ENCODE results near the gene SMIM43. TPM values are rescaled to one million over a fixed set of nuclear protein-coding genes. Genes with fewer than 3 reads are reported as not detected.

The SMIM43 gene
- total RNA-seq, 4 donors from 2014 or later, result not detected

DNA sequence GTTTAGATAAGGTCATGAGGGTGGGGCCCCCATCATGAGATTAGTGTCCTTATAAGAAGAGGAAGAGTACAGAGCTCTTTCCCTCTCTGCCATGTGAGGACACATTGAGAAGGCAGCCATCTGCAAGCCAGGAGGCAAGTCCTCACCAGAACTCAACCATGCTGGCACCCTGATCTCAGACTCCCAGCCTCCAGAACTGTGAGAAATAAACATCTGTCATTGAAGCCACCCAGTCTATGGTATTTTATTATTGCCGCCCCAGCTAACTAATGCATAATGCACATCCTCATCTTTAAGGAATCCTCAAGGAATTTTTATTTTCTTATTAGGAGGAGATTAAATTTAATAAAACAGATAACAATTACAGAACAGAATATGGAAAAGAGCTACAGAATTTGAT is 19.4 kb upstream of the SMIM43 start:
- Histone ChIP-seq H3K27me3 (peaks cover 14% of the 10 kb centered on the region), H3K4me1 (no peaks in the 10 kb centered on the region), H3K9me3 (no peaks in the 10 kb centered on the region), H3K4me3 (no peak overlapping the region), H3K36me3 (no peaks in the 10 kb centered on the region), H3K27ac (no peak overlapping the region)
- WGBS, result 100% methylated on average over 1 of the region's 1 CpG
- no peak for DNase-seq (ENCODE audit: low spot score in 2 of 2)
- TF ChIP-seq EP300 (IDR thresholded peaks at IDR 0.05) (no peak), POLR2AphosphoS5 (IDR thresholded peaks at IDR 0.05) (no peak), POLR2A (IDR thresholded peaks at IDR 0.05) (no peak)
- TF ChIP-seq, protein P1, sequence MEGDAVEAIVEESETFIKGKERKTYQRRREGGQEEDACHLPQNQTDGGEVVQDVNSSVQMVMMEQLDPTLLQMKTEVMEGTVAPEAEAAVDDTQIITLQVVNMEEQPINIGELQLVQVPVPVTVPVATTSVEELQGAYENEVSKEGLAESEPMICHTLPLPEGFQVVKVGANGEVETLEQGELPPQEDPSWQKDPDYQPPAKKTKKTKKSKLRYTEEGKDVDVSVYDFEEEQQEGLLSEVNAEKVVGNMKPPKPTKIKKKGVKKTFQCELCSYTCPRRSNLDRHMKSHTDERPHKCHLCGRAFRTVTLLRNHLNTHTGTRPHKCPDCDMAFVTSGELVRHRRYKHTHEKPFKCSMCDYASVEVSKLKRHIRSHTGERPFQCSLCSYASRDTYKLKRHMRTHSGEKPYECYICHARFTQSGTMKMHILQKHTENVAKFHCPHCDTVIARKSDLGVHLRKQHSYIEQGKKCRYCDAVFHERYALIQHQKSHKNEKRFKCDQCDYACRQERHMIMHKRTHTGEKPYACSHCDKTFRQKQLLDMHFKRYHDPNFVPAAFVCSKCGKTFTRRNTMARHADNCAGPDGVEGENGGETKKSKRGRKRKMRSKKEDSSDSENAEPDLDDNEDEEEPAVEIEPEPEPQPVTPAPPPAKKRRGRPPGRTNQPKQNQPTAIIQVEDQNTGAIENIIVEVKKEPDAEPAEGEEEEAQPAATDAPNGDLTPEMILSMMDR (IDR thresholded peaks at IDR 0.05), result no peak

DNA sequence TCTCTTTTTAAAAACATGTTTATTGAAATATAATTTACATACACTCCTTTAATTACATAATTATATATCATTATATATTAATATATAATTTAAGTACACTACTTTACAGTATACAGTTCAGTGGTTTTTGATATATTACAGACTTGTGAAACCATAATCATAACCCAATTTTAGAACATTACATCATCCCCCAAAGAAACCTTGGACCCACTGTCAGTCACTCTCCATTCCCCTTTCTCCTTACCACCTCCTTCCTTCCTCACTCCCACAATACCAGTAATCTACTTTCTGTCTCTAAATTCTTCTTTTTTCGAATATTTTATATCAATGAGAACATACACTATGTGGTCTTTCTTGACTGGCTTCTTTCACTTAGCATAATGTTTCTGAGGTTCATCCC is 18.2 kb upstream of the SMIM43 start:
- H3K9me3 ChIP-seq, result no peaks in the 10 kb centered on the region
- 85% methylated on average over 1 of the region's 1 CpG for WGBS
- H3K36me3 ChIP-seq, result no peaks in the 10 kb centered on the region
- H3K27ac ChIP-seq, result no peak overlapping the region
- H3K27me3 ChIP-seq, result peaks cover 9% of the 10 kb centered on the region
- no peak for DNase-seq (ENCODE audit: low spot score in 2 of 2)
- H3K4me3 ChIP-seq, result no peak overlapping the region
- H3K4me1 ChIP-seq, result no peaks in the 10 kb centered on the region
- TF ChIP-seq POLR2A (IDR thresholded peaks at IDR 0.05) (no peak), EP300 (IDR thresholded peaks at IDR 0.05) (no peak), POLR2AphosphoS5 (IDR thresholded peaks at IDR 0.05) (no peak)
- TF ChIP-seq, protein P1 (IDR thresholded peaks at IDR 0.05), result no peak

DNA sequence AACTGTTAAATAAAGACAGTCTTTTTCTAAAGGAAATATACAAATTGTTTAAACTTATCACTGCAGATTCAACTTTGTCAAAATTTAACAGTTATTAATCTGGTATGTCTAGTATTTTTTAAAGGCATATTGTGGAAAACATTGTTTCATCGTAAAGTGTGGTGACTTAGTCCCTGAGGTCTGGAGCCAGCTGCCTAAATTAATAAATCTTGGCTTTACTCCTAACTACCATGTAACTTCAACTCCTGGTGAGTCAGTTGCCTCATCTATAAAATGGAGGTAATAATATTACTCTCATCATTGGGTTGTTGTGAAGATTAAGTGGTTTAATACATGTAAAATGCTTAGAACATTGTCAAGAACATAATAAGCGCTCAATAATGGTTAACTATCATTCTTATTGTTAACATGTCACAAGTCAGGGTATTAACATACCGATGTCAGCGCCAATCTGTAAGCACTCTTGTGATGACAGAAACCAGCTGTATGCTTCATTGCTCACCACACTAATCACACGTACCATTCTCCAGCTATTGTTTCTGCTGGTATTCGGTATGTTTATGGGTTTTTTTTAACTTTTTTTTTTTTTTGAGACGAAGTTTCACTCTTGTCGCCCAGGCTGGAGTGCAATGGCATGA is 14.1 kb upstream of the SMIM43 start:
- Histone ChIP-seq H3K4me3 (no peak overlapping the region), H3K36me3 (no peaks in the 10 kb centered on the region), H3K27ac (no peak overlapping the region), H3K4me1 (no peaks in the 10 kb centered on the region), H3K27me3 (peaks cover 12% of the 10 kb centered on the region), H3K9me3 (no peaks in the 10 kb centered on the region)
- TF ChIP-seq, protein P1 (IDR thresholded peaks at IDR 0.05), result no peak
- no peak for TF ChIP-seq POLR2AphosphoS5 (IDR thresholded peaks at IDR 0.05)
- TF ChIP-seq POLR2A (IDR thresholded peaks at IDR 0.05), result no peak
- no peak for TF ChIP-seq EP300 (IDR thresholded peaks at IDR 0.05)
- DNase-seq (ENCODE audit: low spot score in 2 of 2), result no peak
- WGBS, result 75% methylated on average over 8 of the region's 8 CpGs

DNA sequence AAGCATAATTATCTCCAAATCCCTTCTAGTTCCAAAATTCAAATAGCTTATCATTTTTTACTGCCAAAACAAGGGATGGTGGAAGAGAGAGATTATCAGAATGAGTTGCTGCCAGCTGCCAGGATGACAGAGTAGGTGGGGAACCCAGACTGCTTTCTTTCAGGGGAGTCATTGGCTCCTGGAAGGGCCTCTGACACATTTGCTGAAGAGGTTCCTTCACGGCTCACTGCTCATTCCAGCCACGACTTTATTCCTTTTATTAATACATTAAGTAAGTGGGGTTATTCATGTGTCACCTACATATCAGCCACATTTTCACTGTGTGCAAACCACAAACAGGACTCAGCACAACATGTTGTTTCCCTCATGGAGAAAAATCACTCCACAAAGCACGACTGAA is 12.7 kb upstream of the SMIM43 start:
- Histone ChIP-seq H3K36me3 (no peaks in the 10 kb centered on the region), H3K4me1 (no peaks in the 10 kb centered on the region), H3K9me3 (no peaks in the 10 kb centered on the region), H3K4me3 (no peak overlapping the region), H3K27ac (no peak overlapping the region), H3K27me3 (peaks cover 12% of the 10 kb centered on the region)
- 51% methylated on average over 3 of the region's 3 CpGs for WGBS
- TF ChIP-seq POLR2AphosphoS5 (IDR thresholded peaks at IDR 0.05) (no peak), EP300 (IDR thresholded peaks at IDR 0.05) (no peak), POLR2A (IDR thresholded peaks at IDR 0.05) (no peak)
- TF ChIP-seq, protein P1 (IDR thresholded peaks at IDR 0.05), result no peak
- no peak for DNase-seq (ENCODE audit: low spot score in 2 of 2)

DNA sequence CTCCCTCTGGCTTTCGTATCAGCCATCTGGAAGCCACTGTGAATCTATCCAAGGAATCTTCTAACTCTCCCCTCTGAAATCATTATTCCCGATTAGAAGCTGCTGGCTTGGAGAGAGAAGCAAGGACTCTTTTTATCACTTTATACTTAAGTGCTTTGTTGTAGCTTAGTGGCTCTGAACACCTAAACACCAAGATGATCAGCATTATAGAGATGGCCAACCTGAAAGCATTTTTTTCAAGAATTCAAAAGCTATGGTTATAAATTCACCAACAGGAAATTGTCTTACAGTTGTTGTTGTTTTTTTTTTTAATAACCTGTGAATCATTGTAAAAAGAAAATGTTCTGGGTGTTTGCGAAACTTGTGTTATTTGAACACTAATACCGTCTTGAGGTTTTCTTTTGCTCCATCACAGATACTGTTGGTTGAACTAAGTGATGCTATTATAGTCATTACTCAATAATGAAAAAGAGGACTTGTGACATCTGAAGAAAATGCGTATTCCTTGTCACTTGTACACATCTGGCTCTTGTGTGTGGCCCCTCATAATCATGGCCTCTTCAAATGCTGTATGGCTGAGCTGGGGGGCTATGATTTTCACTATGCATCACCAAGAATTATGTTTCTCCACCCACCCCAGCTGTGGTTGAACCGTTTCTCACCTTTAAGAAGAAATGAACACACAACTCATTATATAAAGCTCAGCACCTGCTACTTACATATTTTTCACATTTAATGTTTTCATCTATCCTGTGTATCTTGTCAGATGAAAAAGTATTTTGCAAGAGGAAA is 11.8 kb upstream of the SMIM43 start:
- Histone ChIP-seq H3K27ac (no peak overlapping the region), H3K9me3 (no peaks in the 10 kb centered on the region), H3K4me1 (no peaks in the 10 kb centered on the region), H3K4me3 (no peak overlapping the region), H3K36me3 (no peaks in the 10 kb centered on the region), H3K27me3 (peaks cover 12% of the 10 kb centered on the region)
- 70% methylated on average over 6 of the region's 6 CpGs for WGBS
- TF ChIP-seq, protein P1 (IDR thresholded peaks at IDR 0.05), result no peak
- TF ChIP-seq POLR2A (IDR thresholded peaks at IDR 0.05) (no peak), EP300 (IDR thresholded peaks at IDR 0.05) (no peak), POLR2AphosphoS5 (IDR thresholded peaks at IDR 0.05) (no peak)
- DNase-seq (ENCODE audit: low spot score in 2 of 2), result no peak

Data from suprapubic skin (tissue), 4 donors.